Stomach (tissue), 4 donors: Measurements from ENCODE around the gene KIF13A.

Experiments
- EP300 ChIP-seq: sonication (generic); formaldehyde crosslinking; IDR thresholded peaks from one replicate; pipeline ENCODE4 v1.6.1; 2017; ENCODE audit warnings: antibody characterized with exemption
- POLR2A ChIP-seq, 4 donors: fragments of 450-650 bp; IDR thresholded peaks; one replicate each; pipeline ENCODE4 v1.6.1; 2016; ENCODE audit warnings: antibody characterized with exemption in 4 of 4, control low read depth in 2 of 4, mild to moderate bottlenecking in 1 of 4, moderate library complexity in 1 of 4
- POLR2AphosphoS5 ChIP-seq, 3 donors: sonication (generic); formaldehyde crosslinking; IDR thresholded peaks; one replicate each; pipeline ENCODE4 v1.6.1; 2016; ENCODE audit warnings: antibody characterized with exemption in 3 of 3
- TF ChIP-seq, protein P1 (sequence below), 7 experiments: fragments of 450-650 bp in 4 of 7; fragments of 200-600 bp in 3 of 7; sonication (generic) in 3 of 7; IDR thresholded peaks; one replicate each; pipeline ENCODE4 v1.5.1; 2016 to 2019; ENCODE audit warnings: antibody characterized with exemption in 7 of 7, control low read depth in 2 of 7, mild to moderate bottlenecking in 1 of 7

DNA sequence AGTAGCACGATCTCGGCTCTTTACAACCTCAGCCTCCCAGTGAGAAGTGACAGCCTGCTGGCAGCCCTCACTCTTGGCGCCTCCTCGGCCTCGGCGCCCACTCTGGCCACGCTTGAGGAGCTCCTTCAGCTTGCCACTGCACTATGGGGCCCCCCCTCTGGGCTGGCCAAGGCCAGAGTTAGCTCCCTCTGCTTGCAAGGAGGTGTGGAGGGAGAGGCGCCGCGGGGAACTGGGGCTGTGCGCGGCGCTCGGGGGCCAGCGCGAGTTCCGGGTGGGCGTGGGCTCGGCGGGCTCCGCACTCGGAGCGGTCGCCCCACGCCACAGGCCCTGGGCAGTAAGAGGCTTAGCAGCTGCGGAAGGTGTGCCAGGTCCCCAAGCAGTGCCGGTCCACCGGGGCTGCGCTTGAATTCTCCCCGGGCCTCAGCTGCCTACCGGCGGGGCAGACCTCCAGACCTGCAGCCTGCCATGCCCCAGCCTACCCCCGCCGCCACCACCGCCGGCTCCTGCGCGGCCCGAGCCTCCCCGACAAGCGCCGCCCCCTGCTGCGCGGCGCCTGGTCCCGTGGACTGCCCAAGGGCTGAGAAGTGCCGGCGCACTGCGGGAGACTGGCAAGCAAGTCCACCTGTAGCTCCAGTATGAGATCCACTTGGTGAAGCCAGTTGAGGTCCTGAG is 258.7 kb downstream of the KIF13A start:
- TF ChIP-seq, protein P1, sequence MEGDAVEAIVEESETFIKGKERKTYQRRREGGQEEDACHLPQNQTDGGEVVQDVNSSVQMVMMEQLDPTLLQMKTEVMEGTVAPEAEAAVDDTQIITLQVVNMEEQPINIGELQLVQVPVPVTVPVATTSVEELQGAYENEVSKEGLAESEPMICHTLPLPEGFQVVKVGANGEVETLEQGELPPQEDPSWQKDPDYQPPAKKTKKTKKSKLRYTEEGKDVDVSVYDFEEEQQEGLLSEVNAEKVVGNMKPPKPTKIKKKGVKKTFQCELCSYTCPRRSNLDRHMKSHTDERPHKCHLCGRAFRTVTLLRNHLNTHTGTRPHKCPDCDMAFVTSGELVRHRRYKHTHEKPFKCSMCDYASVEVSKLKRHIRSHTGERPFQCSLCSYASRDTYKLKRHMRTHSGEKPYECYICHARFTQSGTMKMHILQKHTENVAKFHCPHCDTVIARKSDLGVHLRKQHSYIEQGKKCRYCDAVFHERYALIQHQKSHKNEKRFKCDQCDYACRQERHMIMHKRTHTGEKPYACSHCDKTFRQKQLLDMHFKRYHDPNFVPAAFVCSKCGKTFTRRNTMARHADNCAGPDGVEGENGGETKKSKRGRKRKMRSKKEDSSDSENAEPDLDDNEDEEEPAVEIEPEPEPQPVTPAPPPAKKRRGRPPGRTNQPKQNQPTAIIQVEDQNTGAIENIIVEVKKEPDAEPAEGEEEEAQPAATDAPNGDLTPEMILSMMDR (IDR thresholded peaks at IDR 0.05) = no peak
- TF ChIP-seq POLR2A (IDR thresholded peaks at IDR 0.05) (no peak), EP300 (no peak), POLR2AphosphoS5 (IDR thresholded peaks at IDR 0.05) (no peak)
